SK-N-SH (cell line): Measurements from ENCODE around the gene OR8D2. TPM values are rescaled to one million over a fixed set of nuclear protein-coding genes. Genes with fewer than 3 reads are reported as not detected.
"Not testable (repeated sequence)": the region's sequence is repeated elsewhere in the genome, so short reads cannot be mapped to it uniquely, and the experiment has no call there.

Source experiments
- CTCF ChIA-PET: fragments of 300-600, 350-600 bp; formaldehyde crosslinking; extraction: SDS; loops from one replicate; lab custom pipeline; 2021; lab: Yijun Ruan, JAX
- POLR2A ChIA-PET: fragments of 350-600 bp; sonication (Branson Sonifier 250); formaldehyde crosslinking; extraction: SDS; loops from one replicate; lab custom pipeline; 2020; ENCODE audit warnings: antibody characterized with exemption, inconsistent platforms; lab: Yijun Ruan, JAX
- DNase-seq: peaks from one replicate; pipeline ENCODE4 v3.0.0; 2012
- H2AFZ ChIP-seq: fragments of 200-600 bp; sonication (generic); 2 replicates; pipeline ENCODE4 v1.8.1; 2016; ENCODE audit warnings: antibody characterized with exemption, mild to moderate bottlenecking, low read depth
- H3F3A ChIP-seq: fragments of 200-600 bp; sonication (generic); replicated peaks from 2 replicates; pipeline ENCODE3; 2016; ENCODE audit warnings: antibody characterized with exemption, mild to moderate bottlenecking; ENCODE audit not compliant: insufficient read depth
- H3K27ac ChIP-seq, 2 experiments: fragments of 200-500 bp in 1 of 2; fragments of 200-600 bp in 1 of 2; sonication (Bioruptor generic) in 1 of 2; sonication (generic), shearing (Covaris generic) in 1 of 2; 2 replicates each; pipeline versions ENCODE4 v1.5.1 to v1.6.1; 2014 to 2016; ENCODE audit warnings: low read depth in 2 of 2, inconsistent platforms in 1 of 2, low read length in 1 of 2, mild to moderate bottlenecking in 1 of 2, mixed read lengths in 1 of 2
- H3K27me3 ChIP-seq: fragments of 200-600 bp; sonication (generic), shearing (Covaris generic); 2 replicates; pipeline ENCODE4 v1.6.1; 2016; ENCODE audit warnings: mixed run types; ENCODE audit not compliant: insufficient read depth
- H3K36me3 ChIP-seq, 2 experiments: fragments of 200-500 bp in 1 of 2; fragments of 200-600 bp in 1 of 2; sonication (Bioruptor generic) in 1 of 2; sonication (generic) in 1 of 2; replicated peaks in 1 of 2; 2 replicates each; pipeline versions ENCODE3 to v1.5.1; 2014 to 2016; ENCODE audit warnings: low read length in 1 of 2, mild to moderate bottlenecking in 1 of 2; ENCODE audit not compliant: insufficient read depth in 2 of 2, control insufficient read depth in 1 of 2
- H3K4me1 ChIP-seq, 2 experiments: fragments of 200-500 bp in 1 of 2; fragments of 200-600 bp in 1 of 2; sonication (Bioruptor generic) in 1 of 2; sonication (generic), shearing (Covaris generic) in 1 of 2; 2 replicates each; pipeline versions ENCODE4 v1.5.1 to v1.6.1; 2014 to 2016; ENCODE audit warnings: low read depth in 1 of 2, low read length in 1 of 2, mixed run types in 1 of 2; ENCODE audit not compliant: insufficient read depth in 2 of 2, control insufficient read depth in 1 of 2
- H3K4me2 ChIP-seq: fragments of 200-600 bp; sonication (generic), shearing (Covaris generic); 2 replicates; pipeline ENCODE4 v1.6.1; 2017; ENCODE audit warnings: mixed run types
- H3K4me3 ChIP-seq, 2 experiments: fragments of 200-500 bp in 1 of 2; fragments of 200-600 bp in 1 of 2; sonication (Bioruptor generic) in 1 of 2; sonication (generic), shearing (Covaris generic) in 1 of 2; 2 replicates each; pipeline versions ENCODE4 v1.5.1 to v1.8.1; 2014 to 2016; ENCODE audit warnings: low read depth in 2 of 2, inconsistent platforms in 1 of 2, low read length in 1 of 2, mild to moderate bottlenecking in 1 of 2, mixed read lengths in 1 of 2, moderate library complexity in 1 of 2
- H3K79me2 ChIP-seq: fragments of 200-600 bp; sonication (generic); 2 replicates; pipeline ENCODE4 v1.8.1; 2017; ENCODE audit warnings: mild to moderate bottlenecking; ENCODE audit not compliant: insufficient read depth
- H3K9ac ChIP-seq: fragments of 200-600 bp; sonication (generic); 2 replicates; pipeline ENCODE4 v1.6.1; 2017; ENCODE audit warnings: mixed run types
- H3K9me2 ChIP-seq: fragments of 200-600 bp; sonication (generic); 2 replicates; pipeline ENCODE4 v1.6.1; 2017; ENCODE audit warnings: mixed run types
- H3K9me3 ChIP-seq: fragments of 200-600 bp; sonication (generic); 2 replicates; pipeline ENCODE4 v1.6.1; 2017; ENCODE audit warnings: mixed run types, mild to moderate bottlenecking, moderate library complexity
- H4K20me1 ChIP-seq: fragments of 200-600 bp; sonication (generic); 2 replicates; pipeline ENCODE4 v1.6.1; 2017; ENCODE audit warnings: mild to moderate bottlenecking, mixed run types; ENCODE audit not compliant: insufficient read depth
- WGBS: methylation state at CpG from one replicate; pipeline ENCODE4 v1.1.6; 2017; ENCODE audit warnings: low lambda C conversion rate; 5-methylcytosine and 5-hydroxymethylcytosine counted together
- polyA plus RNA-seq, 3 experiments: library from polyadenylated mRNA; depleted of rRNA; stranded (reverse); fragments of >200 nt; gene quantifications; 2 replicates each; pipeline ENCODE4 v1.2.3, GENCODE V29; 2012

OR8D2 gene
- polyA plus RNA-seq, 1 of the 3 experiments (the other 2 are of a cell fraction) = not detected

DNA sequence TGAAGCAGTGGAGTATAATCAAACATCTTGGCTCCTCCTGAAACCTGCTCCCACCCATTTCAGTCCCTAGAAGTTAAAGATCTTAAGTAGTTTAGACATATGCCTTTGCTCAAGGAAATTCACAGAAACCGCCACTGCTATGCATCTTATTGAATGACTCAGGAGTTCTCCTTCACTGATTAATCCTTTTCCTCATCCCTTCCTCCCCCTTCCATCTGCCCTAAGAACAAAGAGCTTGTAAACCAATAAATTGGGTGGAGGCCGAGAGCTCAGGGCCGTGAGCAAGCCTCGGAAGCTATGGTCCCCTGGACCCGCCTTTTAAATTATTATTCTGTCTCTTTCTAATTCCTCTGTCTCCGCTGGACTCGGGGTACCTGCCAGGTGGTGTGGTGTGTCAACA lies 49.1 kb downstream of the OR8D2 start:
- H3K79me2 ChIP-seq, H3K4me3 ChIP-seq, H3K9me3 ChIP-seq, POLR2A ChIA-PET, H3K9ac ChIP-seq, H3K36me3 ChIP-seq, H3K4me1 ChIP-seq, CTCF ChIA-PET, DNase-seq, H3K4me2 ChIP-seq, H3K27ac ChIP-seq, H2AFZ ChIP-seq, H3K27me3 ChIP-seq, H3F3A ChIP-seq, H3K9me2 ChIP-seq, H4K20me1 ChIP-seq: not testable (repeated sequence)
- 3% methylated on average over 7 of the region's 7 CpGs for WGBS

Other genes with a start within 250 kb of the OR8D2 start
- 7.6 and 11.7 TPM in 2 replicates for gene VWA5A, start 204.7 kb downstream of the OR8D2 start, polyA plus RNA-seq (2012; rRNA removed)
- not detected in 2 replicates for gene OR10D3, start 136.9 kb downstream of the OR8D2 start, polyA plus RNA-seq (2012; rRNA removed)
- gene OR8G1, start 79.1 kb downstream of the OR8D2 start, polyA plus RNA-seq (2012; rRNA removed) = not detected in 2 replicates
- gene OR8G5, start 63.8 kb downstream of the OR8D2 start, polyA plus RNA-seq (2012; rRNA removed) = not detected in 2 replicates
- not detected in 2 replicates for gene OR8D1, start 6.2 kb downstream of the OR8D2 start, polyA plus RNA-seq (2012; rRNA removed)
- not detected in 2 replicates for gene OR8B2, start 64.3 kb upstream of the OR8D2 start, polyA plus RNA-seq (2012; rRNA removed)
- not detected in 2 replicates for gene OR8B3, start 78.8 kb upstream of the OR8D2 start, polyA plus RNA-seq (2012; rRNA removed)
- gene OR8B4, start 104.7 kb upstream of the OR8D2 start, polyA plus RNA-seq (2012; rRNA removed) = not detected in 2 replicates
- not detected in 2 replicates for gene OR8B8, start 125.5 kb upstream of the OR8D2 start, polyA plus RNA-seq (2012; rRNA removed)
- not detected in 2 replicates for gene OR8B12, start 223.5 kb upstream of the OR8D2 start, polyA plus RNA-seq (2012; rRNA removed)
- not detected in 2 replicates for gene OR8A1, start 249.8 kb upstream of the OR8D2 start, polyA plus RNA-seq (2012; rRNA removed)